HCT116 (cell line): ENCODE measurements around the gene TPI1. TPM values are rescaled to one million over a fixed set of nuclear protein-coding genes. Genes with fewer than 3 reads are reported as not detected.

ENCODE experiments used
- ATAC-seq: fragments of 200-7000 bp; cut with Tn5 transposase; 2 replicates; pipeline ENCODE4 v1.9.1; 2020; ENCODE audit warnings: mild to moderate bottlenecking, moderate library complexity
- BruUV-seq: library from RNA; stranded (reverse); fragments of 400-500 nt; replicated peaks from 2 replicates; lab custom pipeline; 2021; lab: Mats Ljungman, UMichigan
- CTCF ChIA-PET: fragments of 300-600 bp; sonication (Branson Sonifier 250); formaldehyde crosslinking; loops from one replicate; lab custom pipeline; 2021; ENCODE audit warnings: antibody characterized with exemption; lab: Charles Lee
- POLR2A ChIA-PET: fragments of 300-600, 350-600 bp; sonication (Branson Sonifier 250); formaldehyde crosslinking; loops from one replicate; lab custom pipeline; 2021; ENCODE audit warnings: antibody characterized with exemption; lab: Charles Lee
- RAD21 ChIA-PET, 2 experiments: fragments of 300-600 bp; sonication (Branson Sonifier 250); formaldehyde crosslinking; loops; one replicate each; lab custom pipeline; 2023; ENCODE audit warnings: low total read pairs in 2 of 2; ENCODE audit not compliant: uncharacterized antibody in 2 of 2, unreplicated experiment in 2 of 2, low non-redundant PET in 1 of 2; lab: Charles Lee
- DNase-seq: peaks from one replicate; pipeline ENCODE4 v3.0.0-alpha.2; 2010; ENCODE audit warnings: low read depth, low spot score
- H2AFZ ChIP-seq: fragments of 200-600 bp; shearing (Covaris generic), sonication (generic); 2 replicates; pipeline ENCODE4 v1.6.1; 2017; ENCODE audit warnings: low read depth, mixed run types, mixed read lengths, antibody characterized with exemption, low read length; ENCODE audit not compliant: poor library complexity, severe bottlenecking
- H3K27ac ChIP-seq: 2 replicates; pipeline ENCODE4 v1.5.1; 2012; ENCODE audit warnings: low read depth, low read length
- H3K27me3 ChIP-seq: fragments of 200-600 bp; sonication (generic); 2 replicates; pipeline ENCODE4 v1.6.1; 2016; ENCODE audit warnings: mixed run types, low read length, mixed read lengths; ENCODE audit not compliant: insufficient read depth
- H3K36me3 ChIP-seq, 2 experiments: fragments of 200-500 bp in 1 of 2; fragments of 200-600 bp in 1 of 2; sonication (Bioruptor generic) in 1 of 2; sonication (generic) in 1 of 2; 2 replicates each; pipeline versions ENCODE4 v1.5.1 to v1.6.1; 2014 to 2016; ENCODE audit warnings: low read length in 2 of 2, inconsistent platforms in 1 of 2, mixed read lengths in 1 of 2, mixed run types in 1 of 2; ENCODE audit not compliant: insufficient read depth in 2 of 2, control insufficient read depth in 1 of 2
- H3K4me1 ChIP-seq, 2 experiments: fragments of 200-600 bp in 1 of 2; sonication (generic) in 1 of 2; 2 replicates each; pipeline versions ENCODE4 v1.5.1 to v1.6.1; 2012 to 2017; ENCODE audit warnings: low read length in 2 of 2, inconsistent platforms in 1 of 2, mild to moderate bottlenecking in 1 of 2, mixed read lengths in 1 of 2, mixed run types in 1 of 2, moderate library complexity in 1 of 2; ENCODE audit not compliant: insufficient read depth in 2 of 2, control insufficient read depth in 1 of 2
- H3K4me2 ChIP-seq: fragments of 200-600 bp; sonication (generic); 2 replicates; pipeline ENCODE4 v1.6.1; 2017; ENCODE audit warnings: mixed run types, low read length, mixed read lengths
- H3K4me3 ChIP-seq, 2 experiments: fragments of 200-600 bp in 1 of 2; sonication (generic) in 1 of 2; replicated peaks in 1 of 2; 2 replicates each; pipeline ENCODE4 v1.5.1; 2011 to 2016; ENCODE audit warnings: low read length in 2 of 2, control low read depth in 1 of 2, low read depth in 1 of 2, mild to moderate bottlenecking in 1 of 2, mixed read lengths in 1 of 2, mixed run types in 1 of 2
- H3K79me2 ChIP-seq: fragments of 200-600 bp; sonication (generic); 2 replicates; pipeline ENCODE4 v1.6.1; 2017; ENCODE audit warnings: mild to moderate bottlenecking, mixed run types, low read length, moderate library complexity, mixed read lengths; ENCODE audit not compliant: insufficient read depth
- H3K9ac ChIP-seq: fragments of 200-600 bp; sonication (generic); 2 replicates; pipeline ENCODE4 v1.6.1; 2016; ENCODE audit warnings: low read length, mixed read lengths
- H3K9me2 ChIP-seq: fragments of 200-600 bp; sonication (generic), shearing (Covaris generic); 2 replicates; pipeline ENCODE4 v1.6.1; 2017; ENCODE audit warnings: mixed run types, mild to moderate bottlenecking, moderate library complexity; ENCODE audit not compliant: insufficient read depth
- H3K9me3 ChIP-seq, 2 experiments: fragments of 200-500 bp in 1 of 2; fragments of 200-600 bp in 1 of 2; sonication (Bioruptor generic) in 1 of 2; sonication (generic) in 1 of 2; 2 replicates each; pipeline ENCODE4 v1.6.1; 2014 to 2017; ENCODE audit warnings: low read length in 2 of 2, mixed read lengths in 2 of 2, inconsistent platforms in 1 of 2, low read depth in 1 of 2, mild to moderate bottlenecking in 1 of 2, mixed run types in 1 of 2, moderate library complexity in 1 of 2; ENCODE audit not compliant: control insufficient read depth in 1 of 2, insufficient read depth in 1 of 2
- H4K20me1 ChIP-seq: fragments of 200-600 bp; sonication (generic), shearing (Covaris generic); 2 replicates; pipeline ENCODE4 v1.6.1; 2017; ENCODE audit warnings: mixed run types, mild to moderate bottlenecking, moderate library complexity; ENCODE audit not compliant: insufficient read depth
- ATF3 ChIP-seq: IDR thresholded peaks from 2 replicates; pipeline ENCODE4 v1.6.1; 2012
- CBX3 ChIP-seq: IDR thresholded peaks from 2 replicates; pipeline ENCODE4 v1.6.1; 2012; ENCODE audit warnings: low read depth
- CEBPB ChIP-seq: IDR thresholded peaks from 2 replicates; pipeline ENCODE4 v1.6.1; 2012; ENCODE audit warnings: low read depth
- CTCF ChIP-seq, 3 experiments: fragments of 200-600 bp in 1 of 3; sonication (generic) in 1 of 3; IDR thresholded peaks in 2 of 3; conservative IDR thresholded peaks in 1 of 3; 2 replicates each; pipeline ENCODE4 v1.5.1; 2012 to 2017; ENCODE audit warnings: low read depth in 2 of 3, low read length in 2 of 3, antibody characterized with exemption in 1 of 3, borderline replicate concordance in 1 of 3, control low read depth in 1 of 3, mild to moderate bottlenecking in 1 of 3, mixed read lengths in 1 of 3, mixed run types in 1 of 3, moderate library complexity in 1 of 3; ENCODE audit not compliant: insufficient read depth in 1 of 3
- EGR1 ChIP-seq: IDR thresholded peaks from 2 replicates; pipeline ENCODE4 v1.6.1; 2012; ENCODE audit warnings: low read depth
- ELF1 ChIP-seq: IDR thresholded peaks from 2 replicates; pipeline ENCODE4 v1.6.1; 2012; ENCODE audit warnings: low read depth, borderline replicate concordance
- EZH2 ChIP-seq: fragments of 200-600 bp; sonication (generic); IDR thresholded peaks from 2 replicates; pipeline ENCODE4 v1.6.1; 2017; ENCODE audit warnings: antibody characterized with exemption, mixed run types
- EZH2phosphoT487 ChIP-seq: fragments of 200-600 bp; IDR thresholded peaks from 2 replicates; pipeline ENCODE4 v1.6.1; 2018; ENCODE audit warnings: antibody characterized with exemption, borderline replicate concordance
- FOSL1 ChIP-seq: IDR thresholded peaks from 2 replicates; pipeline ENCODE4 v1.6.1; 2012; ENCODE audit warnings: low read depth
- JUND ChIP-seq: IDR thresholded peaks from 2 replicates; pipeline ENCODE4 v1.6.1; 2012
- MAX ChIP-seq: IDR thresholded peaks from 2 replicates; pipeline ENCODE4 v1.6.1; 2012
- POLR2AphosphoS5 ChIP-seq: IDR thresholded peaks from 2 replicates; pipeline ENCODE4 v1.6.1; 2011; ENCODE audit warnings: mild to moderate bottlenecking, low read depth, low read length, moderate library complexity
- REST ChIP-seq: IDR thresholded peaks from 2 replicates; pipeline ENCODE4 v1.6.1; 2012; ENCODE audit warnings: low read depth
- SIN3A ChIP-seq: IDR thresholded peaks from 2 replicates; pipeline ENCODE4 v1.6.1; 2012; ENCODE audit warnings: low read depth
- SP1 ChIP-seq: IDR thresholded peaks from 2 replicates; pipeline ENCODE4 v1.6.1; 2012; ENCODE audit warnings: low read depth
- SRF ChIP-seq: IDR thresholded peaks from 2 replicates; pipeline ENCODE4 v1.6.1; 2012; ENCODE audit warnings: low read depth
- TCF7L2 ChIP-seq: IDR thresholded peaks from 2 replicates; pipeline ENCODE4 v1.7.0; 2011; ENCODE audit warnings: borderline replicate concordance, inconsistent platforms; ENCODE audit not compliant: insufficient read depth, insufficient read length; ENCODE audit errors: extremely low read depth
- YY1 ChIP-seq: IDR thresholded peaks from 2 replicates; pipeline ENCODE4 v1.6.1; 2011; ENCODE audit warnings: low read length, low read depth, moderate library complexity, mild to moderate bottlenecking; ENCODE audit not compliant: insufficient replicate concordance; ENCODE audit errors: extremely low read depth
- ZBTB33 ChIP-seq: IDR thresholded peaks from 2 replicates; pipeline ENCODE4 v1.6.1; 2011; ENCODE audit warnings: mild to moderate bottlenecking, low read length, moderate library complexity; ENCODE audit not compliant: insufficient replicate concordance; ENCODE audit errors: extremely low read depth
- ZNF274 ChIP-seq: fragments of 200-500 bp; sonication (Bioruptor generic); IDR thresholded peaks from 2 replicates; pipeline ENCODE4 v1.6.1; 2014; ENCODE audit warnings: mild to moderate bottlenecking, low read depth, low read length, inconsistent platforms
- intact Hi-C: fragments of 100-400 bp; cut with micrococcal nuclease; formaldehyde crosslinking; loops from 2 replicates; pipeline ENCODE4 v1.10.0; 2022
- total RNA-seq: library from RNA; stranded (reverse); gene quantifications from one replicate; pipeline ENCODE4 v1.2.1, GENCODE V29; 2021; ENCODE audit not compliant: unreplicated experiment

The TPI1 gene
- total RNA-seq, 1 experiment from 2014 or later = 1,068 TPM

GRCh38 chr12:6850796-6851152 lies 16.6 kb upstream of the TPI1 start:
- H3K4me2 ChIP-seq = peak overlapping the region; percentile 100
- no peaks in the 10 kb centered on the region for H4K20me1 ChIP-seq
- no peaks in the 10 kb centered on the region for H3K9me3 ChIP-seq
- H3K27me3 ChIP-seq = no peaks in the 10 kb centered on the region
- RAD21 ChIA-PET = no interaction called here
- TSS peak; percentile 82 for BruUV-seq
- peaks cover 27 to 48% of the 10 kb centered on the region in 2 experiments; a peak in 3 of 4 replicates for H3K36me3 ChIP-seq
- H3K9ac ChIP-seq = peak overlapping the region; percentile 89
- CTCF ChIA-PET = interaction anchor here (1.4 to 3.4 kb wide), 6 partner anchors 17 to 97 kb away, joined by 5 to 38 read pairs (median 22); partner anchors contain the start of genes MLF2, P3H3 and SPSB2
- no peak for TF ChIP-seq EZH2phosphoT487
- TF ChIP-seq SRF = no peak
- TF ChIP-seq FOSL1 = no peak
- TF ChIP-seq EGR1 = no peak
- TF ChIP-seq MAX = no peak
- no peak for TF ChIP-seq ELF1
- TF ChIP-seq SIN3A = no peak
- no peak for TF ChIP-seq YY1
- no peak for TF ChIP-seq CTCF (IDR thresholded peaks at IDR 0.05 in 2 of 3, conservative IDR thresholded peaks at IDR 0.05 in 1 of 3; ENCODE audit: borderline replicate concordance in 1 of 3, insufficient read depth in 1 of 3, low read depth in 2 of 3, low read length in 2 of 3)
- no peak for TF ChIP-seq ATF3
- TF ChIP-seq POLR2AphosphoS5 = no peak
- TF ChIP-seq CBX3 = no peak
- no peak for TF ChIP-seq JUND
- no peak for TF ChIP-seq REST
- TF ChIP-seq ZBTB33 = no peak
- TF ChIP-seq TCF7L2 = no peak
- no peak for TF ChIP-seq SP1
- TF ChIP-seq EZH2 = no peak
- no peak for TF ChIP-seq CEBPB
- no peak for TF ChIP-seq ZNF274
- POLR2A ChIA-PET = interaction anchor here (0.9 to 8.9 kb wide), 13 partner anchors 10 to 316 kb away, joined by 3 to 186 read pairs (median 12); partner anchors contain the start of genes C12orf57, GAPDH, GNB3 and MLF2
- H3K4me1 ChIP-seq = peaks cover 15 to 31% of the 10 kb centered on the region in 2 experiments
- peak overlapping the region; percentile 77 for H3K27ac ChIP-seq
- H2AFZ ChIP-seq = no peak overlapping the region
- DNase-seq (no peak), ATAC-seq (no peak)
- peaks cover 49% of the 10 kb centered on the region for H3K79me2 ChIP-seq
- intact Hi-C loops = loop anchor here (5.0 kb wide), 1 partner anchor 243 kb away; the partner anchor contains the start of gene CHD4
- no peaks in the 10 kb centered on the region for H3K9me2 ChIP-seq
- H3K4me3 ChIP-seq = peak overlapping the region; percentile 67 to 94
